HG03354 (cell line): ENCODE data around the gene OR1E1.
"Not testable (repeated sequence)": the region's sequence is repeated elsewhere in the genome, so short reads cannot be mapped to it uniquely, and the experiment has no call there.

Experiments
- ATAC-seq: cut with Tn5 transposase; IDR thresholded peaks from one replicate; pipeline ENCODE4 v1.9.1; 2021; ENCODE audit warnings: mild to moderate bottlenecking; ENCODE audit not compliant: unreplicated experiment, poor library complexity, severe bottlenecking

OR1E1 gene

GRCh38 chr17:3398310-3398709, at the start of gene OR1E1:
TSS of gene OR1E1 (minus strand) at chr17:3398410. CDS start at chr17:3398410, 0 bp downstream.
- ATAC-seq = no peak

GRCh38 chr17:3447625-3448024, 49.4 kb upstream of the OR1E1 start:
- ATAC-seq = no peak

- no peak for ATAC-seq
Observed at GRCh38 chr17:3440451-3440850, 42.2 kb upstream of the OR1E1 start.

GRCh38 chr17:3438368-3438767, 40.2 kb upstream of the OR1E1 start:
- ATAC-seq = no peak

GRCh38 chr17:3433741-3434140, 35.5 kb upstream of the OR1E1 start, which contains the start of gene OR1E2:
TSS of gene OR1E2 (minus strand) at chr17:3433841. CDS start at chr17:3433841, 0 bp downstream.
- ATAC-seq = no peak

- ATAC-seq = not testable (repeated sequence)
Observed at GRCh38 chr17:3433215-3433614, 35.0 kb upstream of the OR1E1 start.

- ATAC-seq = no peak
Observed at GRCh38 chr17:3418222-3418621, 20.0 kb upstream of the OR1E1 start.

- no peak for ATAC-seq
Observed at GRCh38 chr17:3415610-3416009, 17.4 kb upstream of the OR1E1 start.

- not testable (repeated sequence) for ATAC-seq
Observed at GRCh38 chr17:3412216-3412615, 14.0 kb upstream of the OR1E1 start.

- ATAC-seq = no peak
Observed at GRCh38 chr17:3411070-3411469, 12.9 kb upstream of the OR1E1 start, which contains the start of gene OR3A3. TSS of gene OR3A3 (plus strand) at chr17:3411370.

- ATAC-seq = not testable (repeated sequence)
Observed at GRCh38 chr17:3403856-3404255, 5.6 kb upstream of the OR1E1 start.

- no peak for ATAC-seq
Observed at GRCh38 chr17:3401786-3402185, 3.6 kb upstream of the OR1E1 start.

GRCh38 chr17:3400055-3400454, 1.8 kb upstream of the OR1E1 start:
- ATAC-seq = no peak

- not testable (repeated sequence) for ATAC-seq
Observed at GRCh38 chr17:3397801-3398200, 409 bp downstream of the OR1E1 start.

- ATAC-seq = no peak
Observed at GRCh38 chr17:3389791-3390190, 8.4 kb downstream of the OR1E1 start.

GRCh38 chr17:3385869-3386816, 12.1 kb downstream of the OR1E1 start, which contains the start of gene OR3A2:
TSS of gene OR3A2 (minus strand) at chr17:3386308.
- no peak for ATAC-seq

- no peak for ATAC-seq
Observed at GRCh38 chr17:3381957-3382356, 16.3 kb downstream of the OR1E1 start.

- no peak for ATAC-seq
Observed at GRCh38 chr17:3378321-3378720, 19.9 kb downstream of the OR1E1 start.

- ATAC-seq = not testable (repeated sequence)
Observed at GRCh38 chr17:3371167-3371566, 27.0 kb downstream of the OR1E1 start.
